GM08714 (cell line): ENCODE measurements around the gene LHCGR.
"Not testable (repeated sequence)": the region's sequence is repeated elsewhere in the genome, so short reads cannot be mapped to it uniquely, and the experiment has no call there.

Source experiments
- H3K4me3 ChIP-seq: fragments of 200-500 bp; sonication (Bioruptor generic); 2 replicates; pipeline ENCODE4 v1.5.1; 2014; ENCODE audit warnings: mild to moderate bottlenecking, low read length, inconsistent platforms
- ZNF274 ChIP-seq: IDR thresholded peaks from 2 replicates; pipeline ENCODE4 v1.6.1; 2012; ENCODE audit warnings: mild to moderate bottlenecking, low read depth, low read length

Gene LHCGR

GRCh38 chr2:48709096-48710034, 46.2 kb downstream of the LHCGR start:
- TF ChIP-seq ZNF274: no peak

GRCh38 chr2:48707466-48707865, 48.1 kb downstream of the LHCGR start:
- no peak overlapping the region for H3K4me3 ChIP-seq
- no peak for TF ChIP-seq ZNF274

More at GRCh38 chr2:48709096-48710034, 46.2 kb downstream of the LHCGR start:
- H3K4me3 ChIP-seq: no peak overlapping the region

GRCh38 chr2:48703621-48704020, 51.9 kb downstream of the LHCGR start:
- not testable (repeated sequence) for H3K4me3 ChIP-seq

GRCh38 chr2:48699348-48699930, 56.1 kb downstream of the LHCGR start:
- TF ChIP-seq ZNF274: no peak
- no peak overlapping the region for H3K4me3 ChIP-seq

- no peak overlapping the region for H3K4me3 ChIP-seq
- no peak for TF ChIP-seq ZNF274
Measured at GRCh38 chr2:48696881-48697280, 58.6 kb downstream of the LHCGR start.

- H3K4me3 ChIP-seq: no peak overlapping the region
- no peak for TF ChIP-seq ZNF274
Measured at GRCh38 chr2:48695991-48696390, 59.5 kb downstream of the LHCGR start.

GRCh38 chr2:48694149-48694548, 61.4 kb downstream of the LHCGR start:
- no peak for TF ChIP-seq ZNF274
- no peak overlapping the region for H3K4me3 ChIP-seq

GRCh38 chr2:48693645-48694044, 61.9 kb downstream of the LHCGR start:
- no peak overlapping the region for H3K4me3 ChIP-seq
- no peak for TF ChIP-seq ZNF274

- no peak for TF ChIP-seq ZNF274
- H3K4me3 ChIP-seq: no peak overlapping the region
Measured at GRCh38 chr2:48693066-48693465, 62.5 kb downstream of the LHCGR start.

GRCh38 chr2:48691935-48692691, 63.4 kb downstream of the LHCGR start:
- no peak for TF ChIP-seq ZNF274
- no peak overlapping the region for H3K4me3 ChIP-seq

- H3K4me3 ChIP-seq: no peak overlapping the region
- no peak for TF ChIP-seq ZNF274
Measured at GRCh38 chr2:48685126-48685525, 70.4 kb downstream of the LHCGR start.

- H3K4me3 ChIP-seq: no peak overlapping the region
- TF ChIP-seq ZNF274: no peak
Measured at GRCh38 chr2:48677450-48677849, 78.1 kb downstream of the LHCGR start.

- no peak for TF ChIP-seq ZNF274
- H3K4me3 ChIP-seq: no peak overlapping the region
Measured at GRCh38 chr2:48674933-48675332, 80.6 kb downstream of the LHCGR start.

- H3K4me3 ChIP-seq: no peak overlapping the region
- no peak for TF ChIP-seq ZNF274
Measured at GRCh38 chr2:48673581-48673980, 81.9 kb downstream of the LHCGR start.

- no peak overlapping the region for H3K4me3 ChIP-seq
- no peak for TF ChIP-seq ZNF274
Measured at GRCh38 chr2:48668992-48669391, 86.5 kb downstream of the LHCGR start.
